Parathyroid adenoma (tissue), 2 donors: ENCODE results near the gene TMEM218.
"Not testable (repeated sequence)": the region's sequence is repeated elsewhere in the genome, so short reads cannot be mapped to it uniquely, and the experiment has no call there.

Source experiments
- H2AFZ ChIP-seq: fragments of 300-600 bp; sonication (generic); one replicate; pipeline ENCODE4 v1.7.0; 2017; ENCODE audit warnings: antibody characterized with exemption, mild to moderate bottlenecking
- H3K27ac ChIP-seq: fragments of 300-600 bp; sonication (generic); one replicate; pipeline ENCODE4 v1.7.0; 2017
- H3K27me3 ChIP-seq: fragments of 300-600 bp; sonication (generic); one replicate; pipeline ENCODE4 v1.7.0; 2017; ENCODE audit warnings: low read length; ENCODE audit not compliant: control insufficient read depth, insufficient read depth
- H3K36me3 ChIP-seq: fragments of 300-600 bp; sonication (generic); one replicate; pipeline ENCODE4 v1.7.0; 2017; ENCODE audit warnings: low read length; ENCODE audit not compliant: control insufficient read depth, insufficient read depth
- H3K4me1 ChIP-seq: fragments of 300-600 bp; sonication (generic); one replicate; pipeline ENCODE4 v1.7.0; 2017; ENCODE audit warnings: control low read depth
- H3K4me2 ChIP-seq: fragments of 300-600 bp; sonication (generic); one replicate; pipeline ENCODE4 v1.7.0; 2017; ENCODE audit warnings: low read length
- H3K4me3 ChIP-seq: fragments of 300-600 bp; sonication (generic); one replicate; pipeline ENCODE4 v1.7.0; 2017; ENCODE audit warnings: low read depth, low read length
- H3K79me2 ChIP-seq: fragments of 300-600 bp; sonication (generic); one replicate; pipeline ENCODE4 v1.7.0; 2017; ENCODE audit warnings: control low read depth
- H3K9ac ChIP-seq: fragments of 300-600 bp; sonication (generic); one replicate; pipeline ENCODE4 v1.7.0; 2017; ENCODE audit warnings: mild to moderate bottlenecking
- H3K9me3 ChIP-seq: fragments of 300-600 bp; sonication (generic); one replicate; pipeline ENCODE4 v1.7.0; 2017; ENCODE audit warnings: low read length; ENCODE audit not compliant: control insufficient read depth
- TF ChIP-seq, protein P1 (sequence below): fragments of 300-600 bp; sonication (generic); IDR thresholded peaks from one replicate; pipeline ENCODE4 v1.7.0; 2017; ENCODE audit warnings: antibody characterized with exemption, mild to moderate bottlenecking
- donor health status: primary hyperparathyroidism.

Gene TMEM218

DNA sequence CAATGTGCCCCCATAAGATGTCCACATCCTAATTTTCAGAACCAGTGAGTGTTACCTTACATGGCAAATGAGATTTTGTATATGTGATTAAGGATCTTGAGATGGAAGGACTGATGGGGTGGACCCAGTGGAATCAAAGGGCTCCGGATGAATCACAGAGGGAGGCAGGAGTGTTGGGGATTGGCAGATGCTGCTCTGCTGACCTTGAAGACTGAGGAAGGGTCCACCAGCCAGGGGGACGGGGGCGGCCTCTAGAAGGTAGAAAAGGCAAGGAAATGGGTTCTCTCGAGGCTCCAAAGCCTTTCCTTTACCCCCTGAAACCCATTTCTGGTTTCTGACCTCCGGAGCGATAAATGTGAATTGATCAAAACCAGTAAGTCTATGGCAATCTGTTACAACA, 18.8 kb downstream of the TMEM218 start:
- no peaks in the 10 kb centered on the region for H3K36me3 ChIP-seq
- no peak overlapping the region for H3K4me2 ChIP-seq
- H2AFZ ChIP-seq: no peak overlapping the region
- H3K9ac ChIP-seq: no peak overlapping the region
- no peaks in the 10 kb centered on the region for H3K9me3 ChIP-seq
- H3K27ac ChIP-seq: no peak overlapping the region
- H3K79me2 ChIP-seq: no peaks in the 10 kb centered on the region
- no peak overlapping the region for H3K4me3 ChIP-seq
- TF ChIP-seq, protein P1, sequence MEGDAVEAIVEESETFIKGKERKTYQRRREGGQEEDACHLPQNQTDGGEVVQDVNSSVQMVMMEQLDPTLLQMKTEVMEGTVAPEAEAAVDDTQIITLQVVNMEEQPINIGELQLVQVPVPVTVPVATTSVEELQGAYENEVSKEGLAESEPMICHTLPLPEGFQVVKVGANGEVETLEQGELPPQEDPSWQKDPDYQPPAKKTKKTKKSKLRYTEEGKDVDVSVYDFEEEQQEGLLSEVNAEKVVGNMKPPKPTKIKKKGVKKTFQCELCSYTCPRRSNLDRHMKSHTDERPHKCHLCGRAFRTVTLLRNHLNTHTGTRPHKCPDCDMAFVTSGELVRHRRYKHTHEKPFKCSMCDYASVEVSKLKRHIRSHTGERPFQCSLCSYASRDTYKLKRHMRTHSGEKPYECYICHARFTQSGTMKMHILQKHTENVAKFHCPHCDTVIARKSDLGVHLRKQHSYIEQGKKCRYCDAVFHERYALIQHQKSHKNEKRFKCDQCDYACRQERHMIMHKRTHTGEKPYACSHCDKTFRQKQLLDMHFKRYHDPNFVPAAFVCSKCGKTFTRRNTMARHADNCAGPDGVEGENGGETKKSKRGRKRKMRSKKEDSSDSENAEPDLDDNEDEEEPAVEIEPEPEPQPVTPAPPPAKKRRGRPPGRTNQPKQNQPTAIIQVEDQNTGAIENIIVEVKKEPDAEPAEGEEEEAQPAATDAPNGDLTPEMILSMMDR: no peak
- H3K27me3 ChIP-seq: no peaks in the 10 kb centered on the region
- H3K4me1 ChIP-seq: no peaks in the 10 kb centered on the region

DNA sequence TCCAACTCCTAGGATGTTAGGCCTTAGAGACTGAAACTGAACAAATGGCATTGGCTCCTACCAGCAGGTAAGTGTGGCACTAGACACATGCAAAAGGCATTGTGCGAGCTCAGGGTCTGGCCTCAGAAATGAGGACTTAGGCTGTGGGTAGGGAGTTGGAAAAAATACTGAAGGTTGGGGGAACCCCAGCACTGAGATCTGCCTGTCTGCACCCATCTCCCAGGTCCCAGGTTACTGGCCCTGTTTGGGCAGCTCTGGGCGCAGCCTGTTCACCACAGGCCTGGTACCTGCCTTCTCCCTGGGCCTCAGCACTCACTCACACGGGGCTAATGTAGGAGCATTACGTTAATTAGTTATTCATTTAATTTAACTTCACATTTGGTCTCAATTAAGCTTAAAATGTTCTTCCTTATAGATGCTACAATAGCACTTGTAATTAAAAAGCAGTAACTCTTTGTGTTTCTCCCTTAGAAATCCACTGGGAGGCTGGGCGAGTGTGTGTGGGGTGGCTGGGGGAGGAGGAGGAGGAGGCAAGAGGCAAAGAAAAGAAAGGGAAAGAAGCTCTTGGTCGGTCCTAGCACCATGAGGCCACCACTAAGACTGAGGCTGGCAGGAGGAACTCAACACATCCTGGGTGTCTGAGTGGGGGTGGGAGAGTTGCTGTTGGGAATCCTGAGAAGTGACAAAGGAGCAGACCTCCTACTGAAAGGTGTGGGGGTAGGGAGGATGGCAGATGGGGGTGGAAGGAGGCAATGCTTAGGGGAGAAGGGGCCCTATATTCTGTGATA, 19.4 kb downstream of the TMEM218 start:
- H3K4me2 ChIP-seq: no peak overlapping the region
- H3K4me1 ChIP-seq: no peaks in the 10 kb centered on the region
- TF ChIP-seq, protein P1: no peak
- H2AFZ ChIP-seq: no peak overlapping the region
- H3K27ac ChIP-seq: no peak overlapping the region
- no peak overlapping the region for H3K4me3 ChIP-seq
- H3K9me3 ChIP-seq: no peaks in the 10 kb centered on the region
- H3K27me3 ChIP-seq: no peaks in the 10 kb centered on the region
- H3K79me2 ChIP-seq: no peaks in the 10 kb centered on the region
- H3K36me3 ChIP-seq: no peaks in the 10 kb centered on the region
- no peak overlapping the region for H3K9ac ChIP-seq

DNA sequence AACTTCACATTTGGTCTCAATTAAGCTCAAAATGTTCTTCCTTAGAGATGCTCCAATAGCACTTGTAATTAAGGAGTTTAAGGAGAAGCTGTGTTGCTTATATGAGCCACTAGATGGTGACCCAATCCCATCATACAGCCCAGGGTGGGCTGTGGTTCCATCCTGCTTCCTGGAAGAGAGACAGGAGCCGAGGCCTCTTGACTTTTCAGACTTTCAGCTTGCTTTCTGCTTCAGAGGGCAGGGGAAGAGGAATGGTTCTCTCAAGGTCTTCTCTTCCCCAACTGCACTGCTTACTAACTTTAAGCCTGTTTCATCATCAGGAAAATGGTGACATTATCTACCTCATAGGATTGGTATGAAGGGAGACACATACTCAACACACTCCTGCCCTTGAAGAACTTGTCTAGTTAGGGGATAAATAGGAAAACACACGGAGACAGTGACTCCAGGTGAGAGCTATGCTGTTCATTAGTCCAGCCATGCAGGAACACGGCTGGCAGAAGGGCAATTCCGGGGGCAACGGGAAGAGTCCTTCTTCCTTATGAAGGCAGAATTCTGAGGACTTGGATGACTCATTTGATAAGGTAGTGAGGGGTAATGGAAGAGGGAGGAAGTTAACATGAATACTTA, 20.1 kb downstream of the TMEM218 start:
- TF ChIP-seq, protein P1: peak; percentile 51
- no peaks in the 10 kb centered on the region for H3K36me3 ChIP-seq
- no peak overlapping the region for H3K4me2 ChIP-seq
- no peak overlapping the region for H3K27ac ChIP-seq
- H3K27me3 ChIP-seq: no peaks in the 10 kb centered on the region
- H3K4me3 ChIP-seq: no peak overlapping the region
- H3K79me2 ChIP-seq: no peaks in the 10 kb centered on the region
- no peak overlapping the region for H3K9ac ChIP-seq
- no peaks in the 10 kb centered on the region for H3K4me1 ChIP-seq
- no peak overlapping the region for H2AFZ ChIP-seq
- H3K9me3 ChIP-seq: no peaks in the 10 kb centered on the region

DNA sequence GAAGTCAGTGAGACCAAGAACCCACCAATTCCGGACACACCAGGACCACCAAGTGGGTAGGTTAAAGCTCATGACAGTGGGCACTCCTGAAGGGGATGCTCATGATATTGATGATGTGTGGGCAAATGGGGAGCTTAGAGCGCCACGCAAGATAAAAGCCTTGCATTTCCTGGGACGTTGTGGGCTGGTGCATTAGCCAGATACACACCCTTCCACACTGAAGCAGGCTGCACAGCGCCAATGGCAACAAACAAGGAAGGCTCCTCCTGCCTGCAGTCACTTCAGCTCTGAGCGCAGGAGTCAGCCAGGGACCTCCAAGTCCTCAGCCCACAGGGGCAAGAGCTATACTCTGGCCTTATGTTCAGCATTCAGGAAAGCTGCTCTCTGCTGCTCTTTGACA, 20.6 kb downstream of the TMEM218 start:
- Histone ChIP-seq H3K27ac (no peak overlapping the region), H3K36me3 (no peaks in the 10 kb centered on the region), H3K4me2 (no peak overlapping the region), H3K79me2 (no peaks in the 10 kb centered on the region), H3K9ac (no peak overlapping the region), H3K4me3 (no peak overlapping the region), H2AFZ (no peak overlapping the region), H3K4me1 (no peaks in the 10 kb centered on the region), H3K9me3 (no peaks in the 10 kb centered on the region), H3K27me3 (no peaks in the 10 kb centered on the region)
- TF ChIP-seq, protein P1: no peak

DNA sequence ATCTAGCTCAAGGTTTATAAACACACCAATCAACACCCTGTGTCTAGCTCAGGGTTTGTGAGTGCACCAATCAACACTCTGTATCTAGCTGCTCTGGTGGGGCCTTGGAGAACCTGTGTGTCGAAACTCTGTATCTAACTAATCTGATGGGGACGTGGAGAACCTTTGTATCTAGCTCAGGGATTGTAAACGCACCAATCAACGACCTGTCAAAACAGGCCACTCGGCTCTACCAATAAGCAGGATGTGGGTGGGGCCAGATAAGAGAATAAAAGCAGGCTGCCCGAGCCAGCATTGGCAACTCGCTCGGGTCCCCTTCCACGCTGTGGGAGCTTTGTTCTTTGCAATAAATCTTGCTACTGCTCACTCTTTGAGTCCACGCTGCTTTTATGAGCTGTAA, 21.3 kb downstream of the TMEM218 start:
- H3K79me2 ChIP-seq, H2AFZ ChIP-seq: not testable (repeated sequence)

DNA sequence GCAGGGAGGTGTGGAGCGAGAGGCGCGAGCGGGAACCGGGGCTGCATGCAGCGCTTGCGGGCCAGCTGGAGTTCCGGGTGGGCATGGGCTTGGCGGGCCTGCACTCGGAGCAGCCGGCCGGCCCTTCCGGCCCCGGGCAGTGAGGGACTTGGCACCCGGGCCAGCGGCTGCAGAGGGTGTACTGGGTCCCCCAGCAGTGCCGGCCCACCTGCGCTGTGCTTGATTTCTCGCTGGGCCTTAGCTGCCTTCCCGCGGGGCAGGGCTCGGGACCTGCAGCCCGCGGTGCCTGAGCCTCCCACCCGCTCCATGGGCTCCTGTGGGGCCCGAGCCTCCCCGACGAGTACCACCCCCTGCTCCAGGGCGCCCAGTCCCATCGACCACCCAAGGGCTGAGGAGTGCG, 21.9 kb downstream of the TMEM218 start:
- H3K79me2 ChIP-seq, H3K36me3 ChIP-seq, H3K4me3 ChIP-seq, H3K9me3 ChIP-seq, H3K27me3 ChIP-seq, H3K4me2 ChIP-seq, H3K4me1 ChIP-seq, H3K9ac ChIP-seq, H3K27ac ChIP-seq, H2AFZ ChIP-seq: not testable (repeated sequence)

More for the DNA sequence above, 21.3 kb downstream of the TMEM218 start:
- H3K9me3 ChIP-seq, H3K4me2 ChIP-seq, H3K4me3 ChIP-seq, H3K27ac ChIP-seq, H3K4me1 ChIP-seq, H3K27me3 ChIP-seq, H3K9ac ChIP-seq, H3K36me3 ChIP-seq: not testable (repeated sequence)
